Panc1 (cell line): ENCODE results near the gene SLC4A4. TPM values are rescaled to one million over a fixed set of nuclear protein-coding genes. Genes with fewer than 3 reads are reported as not detected.

Experiments
- ATAC-seq: fragments of 200-7000 bp; cut with Tn5 transposase; 2 replicates; pipeline ENCODE4 v1.9.1; 2020; ENCODE audit warnings: mild to moderate bottlenecking, moderate library complexity
- BruUV-seq: library from RNA; stranded (reverse); fragments of 400-500 nt; replicated peaks from 2 replicates; lab custom pipeline; 2021; lab: Mats Ljungman, UMichigan
- CTCF ChIA-PET: fragments of 300-600 bp; sonication (Branson Sonifier 250); formaldehyde crosslinking; loops from one replicate; lab custom pipeline; 2022; ENCODE audit warnings: antibody characterized with exemption; lab: Charles Lee
- POLR2A ChIA-PET: fragments of 300-600 bp; sonication (Branson Sonifier 250); formaldehyde crosslinking; loops from one replicate; lab custom pipeline; 2022; ENCODE audit warnings: antibody characterized with exemption; lab: Charles Lee
- DNase-seq: peaks from one replicate; pipeline ENCODE4 v3.0.0-alpha.2; 2010; ENCODE audit warnings: low read depth, low spot score
- H3K27ac ChIP-seq: 2 replicates; pipeline ENCODE4 v1.5.1; 2011; ENCODE audit warnings: mild to moderate bottlenecking, low read length, inconsistent platforms
- H3K27me3 ChIP-seq: fragments of 200-500 bp; sonication (Bioruptor generic); 2 replicates; pipeline ENCODE4 v1.6.0; 2014; ENCODE audit warnings: low read length, inconsistent platforms; ENCODE audit not compliant: control insufficient read depth, insufficient read depth
- H3K36me3 ChIP-seq: fragments of 200-500 bp; sonication (Bioruptor generic); 2 replicates; pipeline ENCODE4 v1.5.1; 2014; ENCODE audit warnings: inconsistent platforms, mild to moderate bottlenecking, low read length, moderate library complexity; ENCODE audit not compliant: control insufficient read depth, insufficient read depth
- H3K4me1 ChIP-seq: 2 replicates; pipeline ENCODE4 v1.5.1; 2011; ENCODE audit warnings: inconsistent platforms, mild to moderate bottlenecking, low read length, moderate library complexity; ENCODE audit not compliant: control insufficient read depth, insufficient read depth
- H3K4me3 ChIP-seq, 2 experiments: 2 replicates each; pipeline ENCODE4 v1.5.1; 2011 to 2012; ENCODE audit warnings: low read depth in 2 of 2, low read length in 2 of 2, mild to moderate bottlenecking in 2 of 2, inconsistent platforms in 1 of 2, moderate library complexity in 1 of 2
- H3K9me3 ChIP-seq: fragments of 200-500 bp; sonication (Bioruptor generic); 2 replicates; pipeline ENCODE4 v1.5.1; 2014; ENCODE audit warnings: low read depth, mild to moderate bottlenecking, inconsistent platforms, low read length, moderate library complexity; ENCODE audit not compliant: control insufficient read depth, insufficient read depth
- CTCF ChIP-seq: fragments of 450-650 bp; IDR thresholded peaks from 2 replicates; pipeline ENCODE4 v1.5.1; 2017; ENCODE audit warnings: mild to moderate bottlenecking
- POLR2AphosphoS5 ChIP-seq: IDR thresholded peaks from 2 replicates; pipeline ENCODE4 v1.6.1; 2012; ENCODE audit warnings: mild to moderate bottlenecking, low read depth, low read length, moderate library complexity
- REST ChIP-seq, 2 experiments: IDR thresholded peaks; 2 replicates each; pipeline ENCODE4 v1.6.1; 2011 to 2012; ENCODE audit warnings: low read depth in 2 of 2, control low read depth in 1 of 2, low read length in 1 of 2, mild to moderate bottlenecking in 1 of 2, moderate library complexity in 1 of 2; ENCODE audit not compliant: insufficient read depth in 1 of 2
- SIN3A ChIP-seq: IDR thresholded peaks from 2 replicates; pipeline ENCODE4 v1.6.1; 2012; ENCODE audit warnings: low read depth, mild to moderate bottlenecking, low read length, moderate library complexity, borderline replicate concordance; ENCODE audit not compliant: insufficient read depth
- TCF7L2 ChIP-seq: IDR thresholded peaks from 2 replicates; pipeline ENCODE4 v1.6.1; 2011; ENCODE audit warnings: mild to moderate bottlenecking, low read depth, low read length, inconsistent platforms
- in situ Hi-C: cut with HindIII; loops from 2 replicates; pipeline ENCODE4 v1.10.0; 2016; ENCODE audit warnings: low sequenced_read_pairs, low pct_unique_long_range_greater_than_20kb
- intact Hi-C: fragments of 100-400 bp; cut with micrococcal nuclease; formaldehyde crosslinking; loops from one replicate; pipeline ENCODE4 v1.10.0; 2022; ENCODE audit not compliant: unreplicated experiment
- total RNA-seq: library from RNA; stranded (reverse); gene quantifications from one replicate; pipeline ENCODE4 v1.2.1, GENCODE V29; 2021; ENCODE audit not compliant: unreplicated experiment

SLC4A4 gene
- total RNA-seq, 1 experiment from 2014 or later: 0.26 TPM

- Histone ChIP-seq H3K36me3 (no peaks in the 10 kb centered on the region), H3K27me3 (no peaks in the 10 kb centered on the region), H3K4me3 (no peak overlapping the region), H3K27ac (no peak overlapping the region), H3K4me1 (no peaks in the 10 kb centered on the region), H3K9me3 (no peaks in the 10 kb centered on the region)
- CTCF ChIA-PET: no interaction called here
- BruUV-seq: no TSS peak
- intact Hi-C loops: no loop called here
- ATAC-seq (no peak), DNase-seq (no peak)
- POLR2A ChIA-PET: no interaction called here
- in situ Hi-C loops: no loop called here
- no peak for TF ChIP-seq TCF7L2
Observed at GRCh38 chr4:71361476-71361875, 22.7 kb downstream of the SLC4A4 start.

- intact Hi-C loops: no loop called here
- Histone ChIP-seq H3K27ac (no peak overlapping the region), H3K4me3 (no peak overlapping the region), H3K27me3 (no peaks in the 10 kb centered on the region), H3K9me3 (no peaks in the 10 kb centered on the region), H3K36me3 (no peaks in the 10 kb centered on the region), H3K4me1 (no peaks in the 10 kb centered on the region)
- in situ Hi-C loops: no loop called here
- DNase-seq (no peak), ATAC-seq (no peak)
- ChIA-PET POLR2A (no interaction called here), CTCF (no interaction called here)
- no peak for TF ChIP-seq TCF7L2
- no peak for TF ChIP-seq SIN3A
- TF ChIP-seq POLR2AphosphoS5: no peak
- TF ChIP-seq CTCF: no peak
- no peak for TF ChIP-seq REST (IDR thresholded peaks at IDR 0.05; ENCODE audit: insufficient read depth in 1 of 2, low read depth in 2 of 2, low read length in 1 of 2)
- BruUV-seq: no TSS peak
Observed at GRCh38 chr4:71366766-71367165, 27.9 kb downstream of the SLC4A4 start.

GRCh38 chr4:71367546-71367945, 28.7 kb downstream of the SLC4A4 start:
- in situ Hi-C loops: no loop called here
- BruUV-seq: no TSS peak

More at GRCh38 chr4:71367546-71367945, 28.7 kb downstream of the SLC4A4 start:
- TF ChIP-seq CTCF: no peak
- TF ChIP-seq TCF7L2: no peak
- TF ChIP-seq REST (IDR thresholded peaks at IDR 0.05; ENCODE audit: insufficient read depth in 1 of 2, low read depth in 2 of 2, low read length in 1 of 2): no peak
- TF ChIP-seq POLR2AphosphoS5: no peak
- no peak for TF ChIP-seq SIN3A
- ChIA-PET POLR2A (no interaction called here), CTCF (no interaction called here)
- Histone ChIP-seq H3K4me1 (no peaks in the 10 kb centered on the region), H3K27ac (no peak overlapping the region), H3K9me3 (no peaks in the 10 kb centered on the region), H3K36me3 (no peaks in the 10 kb centered on the region), H3K4me3 (no peak overlapping the region), H3K27me3 (no peaks in the 10 kb centered on the region)
- intact Hi-C loops: no loop called here
- DNase-seq (no peak), ATAC-seq (no peak)
